B cell (primary cell): ENCODE results near the gene TAF10. TPM values are rescaled to one million over a fixed set of nuclear protein-coding genes. Genes with fewer than 3 reads are reported as not detected.

ENCODE experiments used
- ATAC-seq: fragments of 200-7000 bp; cut with Tn5 transposase; one replicate; pipeline ENCODE4 v1.10.0; 2021; ENCODE audit warnings: low read depth, mild to moderate bottlenecking, moderate number of reproducible peaks, moderate library complexity
- CTCF ChIA-PET: fragments of 350-600 bp; sonication (Branson Sonifier 250); formaldehyde crosslinking; loops from one replicate; lab custom pipeline; 2021; ENCODE audit warnings: antibody characterized with exemption, inconsistent platforms; lab: Charles Lee
- POLR2A ChIA-PET: fragments of 350-600 bp; sonication (Branson Sonifier 250); formaldehyde crosslinking; loops from one replicate; lab custom pipeline; 2021; ENCODE audit warnings: antibody characterized with exemption; lab: Charles Lee
- DNase-seq: peaks from one replicate; pipeline ENCODE4 v3.0.0; 2013
- H2AFZ ChIP-seq: 2 replicates; pipeline ENCODE4 v1.6.1; 2012; ENCODE audit warnings: mild to moderate bottlenecking, low read depth, low read length; ENCODE audit not compliant: insufficient read depth, poor library complexity, severe bottlenecking
- H3K27ac ChIP-seq, 2 donors: 1 replicate in 1 of 2; 2 replicates in 1 of 2; pipeline ENCODE4 v1.5.1; 2012 to 2013; ENCODE audit warnings: low read length in 2 of 2, mild to moderate bottlenecking in 2 of 2, moderate library complexity in 1 of 2
- H3K27me3 ChIP-seq, 4 experiments: fragments of 200-600 bp in 1 of 4; sonication (generic) in 1 of 4; replicated peaks in 1 of 4; 1 replicate in 2 of 4; 2 replicates in 2 of 4; pipeline versions ENCODE4 v1.6.1 to v1.7.0; 2013 to 2016; ENCODE audit warnings: low read length in 3 of 4, mild to moderate bottlenecking in 2 of 4, mixed read lengths in 1 of 4, moderate library complexity in 1 of 4; ENCODE audit not compliant: insufficient read depth in 4 of 4, control insufficient read depth in 3 of 4; ENCODE audit errors: control extremely low read depth in 1 of 4
- H3K36me3 ChIP-seq, 2 experiments: replicated peaks in 1 of 2; 1 replicate in 1 of 2; 2 replicates in 1 of 2; pipeline versions ENCODE4 v1.6.1 to v1.7.1; 2013; ENCODE audit warnings: low read length in 1 of 2; ENCODE audit not compliant: insufficient read depth in 2 of 2, control insufficient read depth in 1 of 2; ENCODE audit errors: control extremely low read depth in 1 of 2, extremely low read depth in 1 of 2
- H3K4me1 ChIP-seq, 2 donors: fragments of 200-600 bp in 1 of 2; sonication (generic) in 1 of 2; 1 replicate in 1 of 2; 2 replicates in 1 of 2; pipeline versions ENCODE4 v1.5.1 to v1.6.1; 2013 to 2017; ENCODE audit warnings: low read length in 2 of 2; ENCODE audit not compliant: control insufficient read depth in 2 of 2, insufficient read depth in 2 of 2
- H3K4me2 ChIP-seq: replicated peaks from 2 replicates; pipeline ENCODE3; 2012; ENCODE audit warnings: mild to moderate bottlenecking, low read depth, low read length; ENCODE audit not compliant: poor library complexity, severe bottlenecking
- H3K4me3 ChIP-seq, 5 experiments: fragments of 200-600 bp in 1 of 5; sonication (generic) in 1 of 5; 1 replicate in 3 of 5; 2 replicates in 2 of 5; pipeline versions ENCODE4 v1.5.1 to v1.7.0; 2011 to 2016; ENCODE audit warnings: low read length in 4 of 5, mild to moderate bottlenecking in 4 of 5, low read depth in 2 of 5, control low read depth in 1 of 5, moderate library complexity in 1 of 5; ENCODE audit not compliant: insufficient read depth in 1 of 5; ENCODE audit errors: control extremely low read depth in 1 of 5, extremely low read depth in 1 of 5
- H3K79me2 ChIP-seq: fragments of 200-600 bp; sonication (generic); one replicate; pipeline ENCODE4 v1.6.0; 2016; ENCODE audit warnings: low read length; ENCODE audit not compliant: control insufficient read depth, insufficient read depth
- H3K9ac ChIP-seq: fragments of 200-600 bp; sonication (generic); 2 replicates; pipeline ENCODE4 v1.6.1; 2017; ENCODE audit warnings: mild to moderate bottlenecking, low read length, moderate library complexity
- H3K9me3 ChIP-seq, 3 donors: one replicate each; pipeline versions ENCODE4 v1.6.1 to v1.7.1; 2013; ENCODE audit warnings: low read length in 2 of 3; ENCODE audit not compliant: control insufficient read depth in 2 of 3, insufficient read depth in 1 of 3; ENCODE audit errors: control extremely low read depth in 1 of 3
- H4K20me1 ChIP-seq: 2 replicates; pipeline ENCODE4 v1.6.0; 2012; ENCODE audit warnings: mild to moderate bottlenecking, low read length; ENCODE audit not compliant: insufficient read depth, control insufficient read depth, poor library complexity, severe bottlenecking
- H3K27ac Mint-ChIP-seq: one replicate; pipeline ENCODE4 v1.8.0; 2021; ENCODE audit warnings: mixed read lengths
- H3K27me3 Mint-ChIP-seq: one replicate; pipeline ENCODE4 v1.8.0; 2021; ENCODE audit warnings: mixed read lengths
- H3K4me1 Mint-ChIP-seq: one replicate; pipeline ENCODE4 v1.8.0; 2021; ENCODE audit warnings: mixed read lengths
- H3K4me3 Mint-ChIP-seq: one replicate; pipeline ENCODE4 v1.8.0; 2021; ENCODE audit warnings: mixed read lengths
- H3K9me3 Mint-ChIP-seq: one replicate; pipeline ENCODE4 v1.8.0; 2022; ENCODE audit warnings: mixed read lengths; ENCODE audit not compliant: insufficient read depth
- EZH2 ChIP-seq: IDR thresholded peaks from 2 replicates; pipeline ENCODE4 v1.6.1; 2012; ENCODE audit warnings: borderline replicate concordance, low read depth, mild to moderate bottlenecking, moderate library complexity, low read length; ENCODE audit not compliant: insufficient read depth, poor library complexity, severe bottlenecking
- WGBS: methylation state at CpG from one replicate; pipeline ENCODE4 v1.1.5; 2013; ENCODE audit warnings: missing lambda C conversion rate; ENCODE audit not compliant: insufficient coverage; 5-methylcytosine and 5-hydroxymethylcytosine counted together
- intact Hi-C: fragments of 100-400 bp; cut with micrococcal nuclease; formaldehyde crosslinking; loops from one replicate; pipeline ENCODE4 v1.10.0; 2022
- polyA plus RNA-seq: library from polyadenylated mRNA; depleted of rRNA; stranded (reverse); fragments of >200 nt; gene quantifications from 2 replicates; pipeline ENCODE4 v1.2.3, GENCODE V29; 2012
- total RNA-seq, 2 donors: library from RNA; stranded (reverse); fragments of 120-200 nt in 1 of 2; gene quantifications; 1 replicate in 1 of 2; 2 replicates in 1 of 2; pipeline versions ENCODE4 v1.2.3 to v1.2.4, GENCODE V29; 2013 to 2022
- TF ChIP-seq, protein P1 (sequence below): fragments of 200-600 bp; IDR thresholded peaks from one replicate; pipeline ENCODE4 v1.8.0; 2022; ENCODE audit warnings: antibody characterized with exemption, mild to moderate bottlenecking

The TAF10 gene
- total and polyA plus RNA-seq, 2 donors (not counting 1 experiment from before 2014, with no cell fraction given) = 114 to 156 TPM

DNA sequence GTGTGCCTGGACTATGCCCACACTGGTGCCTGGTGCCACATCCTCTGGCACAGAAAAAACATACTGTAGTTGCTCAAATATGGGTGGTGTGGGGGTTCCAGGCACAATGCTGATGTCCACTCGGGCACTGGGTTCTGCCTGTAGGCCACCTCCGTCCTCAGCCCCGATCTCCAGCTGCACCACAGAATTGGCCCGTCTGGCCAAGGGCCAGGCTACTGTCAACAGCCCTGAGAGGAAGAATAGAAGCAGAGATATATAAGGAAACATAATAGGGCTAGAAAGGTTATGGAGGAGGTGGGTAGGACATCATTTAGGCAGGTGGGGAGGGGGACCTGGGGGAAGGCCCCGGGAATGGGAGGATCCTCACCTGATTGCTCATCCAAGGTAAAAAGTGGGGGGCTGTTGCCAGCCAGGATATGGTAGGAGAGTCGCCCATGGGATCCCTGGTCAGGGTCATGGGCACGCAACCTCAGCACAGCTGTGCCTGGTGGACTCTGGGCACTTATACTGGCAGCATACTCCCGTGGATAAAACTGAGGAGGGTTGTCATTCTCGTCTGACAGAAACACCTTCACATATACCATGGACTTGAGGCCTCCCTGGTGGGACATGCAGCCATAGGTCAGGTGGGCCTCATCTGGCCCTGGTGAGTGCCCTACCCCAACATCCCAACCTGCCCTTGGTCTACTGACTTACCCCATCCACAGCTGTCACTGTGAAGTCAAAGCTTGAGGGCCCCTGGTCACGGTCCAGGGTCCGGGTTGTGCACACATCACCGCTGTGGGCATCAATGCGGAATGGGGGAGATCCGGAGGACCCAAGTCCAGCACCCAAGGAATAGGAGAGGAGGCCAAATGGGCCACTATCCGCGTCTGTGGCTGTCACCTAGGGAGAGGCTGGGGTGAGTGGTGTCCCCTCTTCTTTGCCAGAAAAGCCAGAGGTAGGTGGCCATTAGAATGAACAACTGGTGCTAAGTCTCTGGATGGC, 21.7 kb upstream of the TAF10 start:
- H3K79me2 ChIP-seq = no peaks in the 10 kb centered on the region
- ChIA-PET POLR2A (interaction anchor here (0.6 kb wide), 1 partner anchor 32 kb away, joined by 3 read pairs; no protein-coding TSS in a partner anchor), CTCF (no interaction called here)
- no peak overlapping the region for H2AFZ ChIP-seq
- no peaks in the 10 kb centered on the region for H3K9me3 ChIP-seq
- TF ChIP-seq, protein P1, sequence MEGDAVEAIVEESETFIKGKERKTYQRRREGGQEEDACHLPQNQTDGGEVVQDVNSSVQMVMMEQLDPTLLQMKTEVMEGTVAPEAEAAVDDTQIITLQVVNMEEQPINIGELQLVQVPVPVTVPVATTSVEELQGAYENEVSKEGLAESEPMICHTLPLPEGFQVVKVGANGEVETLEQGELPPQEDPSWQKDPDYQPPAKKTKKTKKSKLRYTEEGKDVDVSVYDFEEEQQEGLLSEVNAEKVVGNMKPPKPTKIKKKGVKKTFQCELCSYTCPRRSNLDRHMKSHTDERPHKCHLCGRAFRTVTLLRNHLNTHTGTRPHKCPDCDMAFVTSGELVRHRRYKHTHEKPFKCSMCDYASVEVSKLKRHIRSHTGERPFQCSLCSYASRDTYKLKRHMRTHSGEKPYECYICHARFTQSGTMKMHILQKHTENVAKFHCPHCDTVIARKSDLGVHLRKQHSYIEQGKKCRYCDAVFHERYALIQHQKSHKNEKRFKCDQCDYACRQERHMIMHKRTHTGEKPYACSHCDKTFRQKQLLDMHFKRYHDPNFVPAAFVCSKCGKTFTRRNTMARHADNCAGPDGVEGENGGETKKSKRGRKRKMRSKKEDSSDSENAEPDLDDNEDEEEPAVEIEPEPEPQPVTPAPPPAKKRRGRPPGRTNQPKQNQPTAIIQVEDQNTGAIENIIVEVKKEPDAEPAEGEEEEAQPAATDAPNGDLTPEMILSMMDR = no peak
- no peak for TF ChIP-seq EZH2
- no peak overlapping the region for H3K27ac ChIP-seq
- H3K27me3 ChIP-seq = no peaks in the 10 kb centered on the region
- no peaks in the 10 kb centered on the region for H3K9me3 Mint-ChIP-seq
- H3K4me2 ChIP-seq = no peak overlapping the region
- peaks cover 0 to 3% of the 10 kb centered on the region in 2 donors for H3K4me1 ChIP-seq
- no peaks in the 10 kb centered on the region for H3K36me3 ChIP-seq
- no peak overlapping the region for H3K4me3 Mint-ChIP-seq
- H3K27me3 Mint-ChIP-seq = no peaks in the 10 kb centered on the region
- no peak overlapping the region for H3K27ac Mint-ChIP-seq
- intact Hi-C loops = no loop called here
- DNase-seq (no peak), ATAC-seq (no peak)
- H3K4me1 Mint-ChIP-seq = peaks cover 2% of the 10 kb centered on the region
- no peak overlapping the region for H3K4me3 ChIP-seq
- 96% methylated on average over 14 of the region's 16 CpGs for WGBS
- no peaks in the 10 kb centered on the region for H4K20me1 ChIP-seq
- no peak overlapping the region for H3K9ac ChIP-seq
